HepG2 (cell line): ENCODE results near the gene NKIRAS1. TPM values are rescaled to one million over a fixed set of nuclear protein-coding genes. Genes with fewer than 3 reads are reported as not detected.

Experiments
- ATAC-seq: fragments of 200-7000 bp; cut with Tn5 transposase; 3 replicates; pipeline ENCODE4 v1.9.1; 2020; ENCODE audit warnings: mild to moderate bottlenecking, moderate library complexity
- BruUV-seq: library from RNA; stranded (reverse); fragments of 400-500 nt; replicated peaks from 2 replicates; lab custom pipeline; 2021; lab: Mats Ljungman, UMichigan
- CTCF ChIA-PET: fragments of 300-600 bp; formaldehyde crosslinking; extraction: SDS; loops from one replicate; lab custom pipeline; 2021; ENCODE audit warnings: low total read pairs, inconsistent platforms, low intra/inter-chr PET ratio; lab: Yijun Ruan, JAX
- POLR2A ChIA-PET: fragments of 350-600 bp; sonication (Branson Sonifier 250); formaldehyde crosslinking; loops from one replicate; lab custom pipeline; 2020; ENCODE audit warnings: antibody characterized with exemption, inconsistent platforms; lab: Yijun Ruan, JAX
- DNase-seq: peaks from one replicate; pipeline ENCODE4 v3.0.0-alpha.2; 2015; ENCODE audit warnings: low spot score
- FAIRE-seq: peaks from 3 replicates; lab custom pipeline; 2011; peaks lifted over from hg19 to GRCh38; lab: Jason Lieb, UNC
- H2AFZ ChIP-seq: one replicate; pipeline ENCODE4 v1.6.1; 2011; ENCODE audit warnings: low read length, inconsistent platforms
- H3K27ac ChIP-seq: fragments of 300-600 bp; 3 replicates; pipeline ENCODE4 v1.8.0; 2011; ENCODE audit warnings: mixed run types, mild to moderate bottlenecking, mixed read lengths, low read length, inconsistent platforms; ENCODE audit not compliant: insufficient read depth; ENCODE audit errors: extremely low read length
- H3K27me3 ChIP-seq, 2 experiments: fragments of 200-600 bp in 1 of 2; 2 replicates in 1 of 2; 3 replicates in 1 of 2; pipeline versions ENCODE4 v1.6.0 to v1.8.0; 2011; ENCODE audit warnings: low read length in 2 of 2, mild to moderate bottlenecking in 2 of 2, moderate library complexity in 2 of 2, inconsistent platforms in 1 of 2; ENCODE audit not compliant: insufficient read depth in 2 of 2, control insufficient read depth in 1 of 2
- H3K36me3 ChIP-seq, 2 experiments: fragments of 200-600 bp in 1 of 2; replicated peaks in 1 of 2; 2 replicates in 1 of 2; 3 replicates in 1 of 2; pipeline versions ENCODE4 v1.5.1 to v1.8.0; 2011; ENCODE audit warnings: low read length in 2 of 2, inconsistent platforms in 1 of 2; ENCODE audit not compliant: insufficient read depth in 2 of 2, control insufficient read depth in 1 of 2
- H3K4me1 ChIP-seq: 2 replicates; pipeline ENCODE4 v1.5.1; 2012; ENCODE audit warnings: low read length, inconsistent platforms; ENCODE audit not compliant: insufficient read depth
- H3K4me2 ChIP-seq: 2 replicates; pipeline ENCODE4 v1.6.0; 2011; ENCODE audit warnings: low read depth, low read length, inconsistent platforms
- H3K4me3 ChIP-seq, 3 experiments: fragments of 200-600 bp in 1 of 3; sonication (generic), shearing (Covaris generic) in 1 of 3; replicated peaks in 1 of 3; 2 replicates each; pipeline ENCODE4 v1.5.1; 2011 to 2016; ENCODE audit warnings: low read length in 3 of 3, inconsistent platforms in 2 of 3, low read depth in 2 of 3, mild to moderate bottlenecking in 2 of 3, control low read depth in 1 of 3, mixed read lengths in 1 of 3; ENCODE audit not compliant: insufficient read depth in 1 of 3
- H3K79me2 ChIP-seq: one replicate; pipeline ENCODE4 v1.6.1; 2011; ENCODE audit warnings: low read length, inconsistent platforms; ENCODE audit not compliant: insufficient read depth
- H3K9ac ChIP-seq: 2 replicates; pipeline ENCODE4 v1.6.0; 2011; ENCODE audit warnings: mild to moderate bottlenecking, low read depth, low read length, inconsistent platforms; ENCODE audit not compliant: insufficient read depth
- H3K9me3 ChIP-seq: 2 replicates; pipeline ENCODE4 v1.5.1; 2012; ENCODE audit warnings: mild to moderate bottlenecking, low read length
- H4K20me1 ChIP-seq: 2 replicates; pipeline ENCODE4 v1.6.0; 2011; ENCODE audit warnings: inconsistent platforms, mild to moderate bottlenecking, low read length, moderate library complexity; ENCODE audit not compliant: insufficient read depth
- GTF2F1 ChIP-seq: fragments of 150-350 bp; IDR thresholded peaks from 2 replicates; pipeline ENCODE4 v1.6.1; 2014; ENCODE audit warnings: low read length
- NFRKB ChIP-seq: fragments of 450-650 bp; IDR thresholded peaks from 2 replicates; pipeline ENCODE4 v1.6.1; 2017
- NR2C2 ChIP-seq: sonication (generic); formaldehyde crosslinking; IDR thresholded peaks from 2 replicates; pipeline ENCODE4 v1.4.0; 2020; ENCODE audit warnings: missing genetic modification reagents, mild to moderate bottlenecking, moderate library complexity, borderline replicate concordance
- U2AF1 ChIP-seq: fragments of 200-400 bp; formaldehyde crosslinking; optimal IDR thresholded peaks from 2 replicates; pipeline ENCODE3; 2017; ENCODE audit warnings: mild to moderate bottlenecking, low read depth, low read length
- ZNF382 ChIP-seq: sonication (generic); formaldehyde crosslinking; IDR thresholded peaks from 2 replicates; pipeline ENCODE4 v1.5.0; 2020; ENCODE audit warnings: missing genetic modification reagents, mild to moderate bottlenecking, borderline replicate concordance
- ZNF574 ChIP-seq: sonication (generic); formaldehyde crosslinking; IDR thresholded peaks from 2 replicates; pipeline ENCODE4 v1.4.0; 2020; ENCODE audit warnings: missing genetic modification reagents
- ZNF782 ChIP-seq: sonication (generic); formaldehyde crosslinking; IDR thresholded peaks from 2 replicates; pipeline ENCODE4 v1.4.0; 2020; ENCODE audit warnings: missing genetic modification reagents, mild to moderate bottlenecking, borderline replicate concordance
- WGBS: methylation state at CpG from one replicate; pipeline ENCODE4 v1.1.6; 2017; ENCODE audit warnings: low lambda C conversion rate; 5-methylcytosine and 5-hydroxymethylcytosine counted together
- in situ Hi-C: cut with HindIII; loops from 2 replicates; pipeline ENCODE4 v1.10.0; 2017; ENCODE audit warnings: low pct_unique_long_range_greater_than_20kb; ENCODE audit not compliant: extremely low pct_ligation_motif_present
- intact Hi-C: fragments of 100-400 bp; cut with micrococcal nuclease; formaldehyde crosslinking; loops from one replicate; pipeline ENCODE4 v1.10.0; 2022; ENCODE audit not compliant: unreplicated experiment
- polyA plus RNA-seq, 8 experiments: library from polyadenylated mRNA; depleted of rRNA in 3 of 8; stranded (reverse) in 7 of 8; unstranded in 1 of 8; fragments of >200 nt; fragmentation: Illumina TruSeq in 4 of 8; extraction: Trizol in 4 of 8; gene quantifications; 2 replicates each; pipeline versions ENCODE4 v1.2.1 to v1.2.3, GENCODE V29; 2011 to 2016; ENCODE audit warnings: low read depth in 4 of 8, missing spikeins in 1 of 8, mixed read lengths in 1 of 8; ENCODE audit not compliant: insufficient read depth in 1 of 8
- total RNA-seq, 5 experiments: library from RNA; depleted of rRNA; stranded (reverse); fragments of >200 nt; fragmentation: Illumina TruSeq; extraction: Trizol; gene quantifications; 2 replicates each; pipeline ENCODE4 v1.2.3, GENCODE V29; 2016; ENCODE audit warnings: low read depth in 1 of 5

NKIRAS1 gene
- total and polyA plus RNA-seq, 2 of the 13 experiments (the other 11 are each of a cell fraction or from before 2014, with no cell fraction given), result 4.3 to 8.0 TPM

GRCh38 chr3:23959135-23959900, 42.5 kb upstream of the NKIRAS1 start:
- Histone ChIP-seq H4K20me1 (no peaks in the 10 kb centered on the region; the same call in 1 of the 2 replicates), H2AFZ (no peak overlapping the region), H3K4me1 (no peaks in the 10 kb centered on the region), H3K36me3 (peaks cover 3 to 51% of the 10 kb centered on the region in 2 experiments; a peak in 4 of 5 replicates), H3K9me3 (no peaks in the 10 kb centered on the region), H3K27ac (no peak overlapping the region), H3K4me3 (no peak overlapping the region), H3K27me3 (no peaks in the 10 kb centered on the region), H3K9ac (no peak overlapping the region), H3K79me2 (no peaks in the 10 kb centered on the region), H3K4me2 (no peak overlapping the region)
- DNase-seq (peak; percentile 18), ATAC-seq (peak; percentile 51), FAIRE-seq (no peak)
- no peak for TF ChIP-seq ZNF382 (CRISPR knock-in tag)
- TF ChIP-seq ZNF574 (CRISPR knock-in tag), result no peak
- TF ChIP-seq U2AF1, result no peak
- TF ChIP-seq ZNF782 (CRISPR knock-in tag), result no peak
- TF ChIP-seq GTF2F1, result no peak
- TF ChIP-seq NR2C2, result no peak
- no peak for TF ChIP-seq NFRKB
- CTCF ChIA-PET, result no interaction called here
- in situ Hi-C loops, result no loop called here
- POLR2A ChIA-PET, result interaction anchor here (1.1 kb wide), 1 partner anchor 13 kb away, joined by 3 read pairs; no protein-coding TSS in a partner anchor
- WGBS, result 85% methylated on average over 7 of the region's 7 CpGs
- intact Hi-C loops, result no loop called here
- no TSS peak for BruUV-seq
